Endometrial microvascular endothelial cells (primary cell): ENCODE data around the gene PTPRR. TPM values are rescaled to one million over a fixed set of nuclear protein-coding genes. Genes with fewer than 3 reads are reported as not detected.

ENCODE experiments used
- in situ Hi-C: cut with HindIII; loops from 2 replicates; pipeline ENCODE4 v1.10.0; 2017; ENCODE audit warnings: low sequenced_read_pairs, low pct_unique_long_range_greater_than_20kb; ENCODE audit errors: inconsistent ontology term
- total RNA-seq: library from RNA; depleted of rRNA; stranded (reverse); fragments of >200 nt; gene quantifications from one replicate; pipeline ENCODE4 v1.2.3, GENCODE V29; 2015; ENCODE audit errors: inconsistent ontology term

Gene PTPRR
- total RNA-seq, 1 donor from 2014 or later: 0.74 TPM

DNA sequence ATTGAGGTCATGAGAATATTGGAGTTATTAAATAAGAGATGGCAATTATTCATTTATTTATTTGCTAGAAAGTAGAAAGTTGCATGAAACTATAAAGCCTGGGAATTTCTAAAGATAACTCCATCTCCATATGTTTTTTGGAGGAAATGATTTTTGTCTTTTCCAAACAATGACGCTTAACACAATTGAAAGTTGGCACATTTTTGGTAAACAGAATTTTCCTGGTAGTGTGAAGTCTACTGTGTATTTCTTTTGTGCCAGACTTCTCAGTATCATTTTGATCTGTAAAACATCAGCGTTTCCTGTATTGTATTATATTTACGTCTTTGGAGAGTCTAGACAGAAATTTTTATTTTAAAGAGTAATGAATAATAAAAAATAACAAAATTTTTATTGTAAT is 249.6 kb downstream of the PTPRR start:
- in situ Hi-C loops: no loop called here

DNA sequence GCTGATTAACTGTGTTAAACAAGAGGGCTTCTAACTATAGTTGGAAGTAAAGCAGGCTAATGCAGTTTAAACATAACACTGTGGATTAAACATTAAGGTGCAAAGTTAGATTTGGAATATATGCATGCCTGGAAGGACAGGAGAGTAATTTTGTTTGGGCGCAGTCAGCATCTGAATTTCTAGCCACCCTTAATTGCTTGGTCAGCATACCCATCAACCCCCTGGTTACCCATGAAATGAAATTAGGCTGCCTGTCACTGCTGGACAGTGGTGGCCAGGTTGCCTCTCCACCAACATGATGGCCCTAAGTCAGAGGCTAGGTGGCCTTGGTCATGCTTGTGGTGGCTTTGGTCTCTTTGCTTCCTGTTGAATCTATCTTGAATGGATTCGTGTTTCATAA is 253.3 kb downstream of the PTPRR start:
- in situ Hi-C loops: no loop called here

DNA sequence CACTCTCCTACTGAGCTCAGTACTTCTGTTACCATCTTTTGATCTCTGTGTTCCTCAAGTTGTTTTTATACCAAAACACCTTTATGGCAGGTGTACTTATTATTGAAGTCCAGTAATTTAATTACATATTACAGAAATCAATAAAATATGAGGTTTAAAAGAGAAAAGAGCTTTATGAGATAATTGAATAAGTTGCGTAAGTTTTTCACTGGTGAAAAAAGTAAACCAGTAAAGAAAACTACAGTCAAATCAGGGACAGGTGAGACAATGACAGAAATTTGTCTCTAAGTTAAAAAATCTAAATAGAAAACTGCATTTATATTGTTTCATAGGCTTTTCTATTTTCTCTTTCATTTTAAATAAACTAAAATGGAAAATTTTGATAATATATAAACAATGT is 254.2 kb downstream of the PTPRR start:
- in situ Hi-C loops: no loop called here

DNA sequence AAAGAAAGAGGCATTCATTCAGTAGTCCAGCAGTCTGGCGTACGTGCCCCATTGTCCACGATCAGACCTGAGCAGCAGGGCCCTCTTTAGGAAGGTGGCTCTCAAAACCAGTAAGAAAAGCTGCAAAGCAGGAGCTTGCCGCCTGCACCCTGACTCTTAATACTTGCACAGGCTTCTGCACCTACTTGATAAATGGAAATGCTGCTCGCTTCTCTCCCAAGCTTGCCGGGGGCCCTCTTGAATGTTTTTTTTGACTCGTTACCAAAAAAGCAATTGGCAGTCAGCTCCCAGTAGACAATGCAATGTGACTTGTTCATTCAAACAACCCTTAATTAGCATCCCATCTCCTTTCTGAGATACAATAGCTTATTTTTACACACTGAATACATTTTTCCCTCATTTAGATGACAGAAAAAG is 256.1 kb downstream of the PTPRR start:
- in situ Hi-C loops: no loop called here

DNA sequence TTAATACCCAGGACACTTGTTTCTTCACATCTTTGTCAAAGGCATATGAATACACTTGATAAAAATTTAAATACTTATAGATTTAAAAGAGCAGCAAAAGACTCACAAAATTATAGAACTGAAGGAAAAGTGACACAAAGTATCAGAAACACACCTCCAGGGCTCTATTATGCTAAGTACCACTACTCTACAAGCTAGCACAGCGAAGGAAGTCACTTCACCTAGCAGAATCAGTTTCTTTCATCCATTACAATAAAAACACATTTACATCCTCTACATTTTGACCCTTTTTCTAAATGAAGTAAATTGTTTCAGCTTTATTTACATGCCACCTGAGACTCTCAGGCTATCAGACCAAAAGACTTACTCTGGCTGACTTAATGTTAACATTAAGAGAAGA is 256.7 kb downstream of the PTPRR start:
- in situ Hi-C loops: no loop called here

DNA sequence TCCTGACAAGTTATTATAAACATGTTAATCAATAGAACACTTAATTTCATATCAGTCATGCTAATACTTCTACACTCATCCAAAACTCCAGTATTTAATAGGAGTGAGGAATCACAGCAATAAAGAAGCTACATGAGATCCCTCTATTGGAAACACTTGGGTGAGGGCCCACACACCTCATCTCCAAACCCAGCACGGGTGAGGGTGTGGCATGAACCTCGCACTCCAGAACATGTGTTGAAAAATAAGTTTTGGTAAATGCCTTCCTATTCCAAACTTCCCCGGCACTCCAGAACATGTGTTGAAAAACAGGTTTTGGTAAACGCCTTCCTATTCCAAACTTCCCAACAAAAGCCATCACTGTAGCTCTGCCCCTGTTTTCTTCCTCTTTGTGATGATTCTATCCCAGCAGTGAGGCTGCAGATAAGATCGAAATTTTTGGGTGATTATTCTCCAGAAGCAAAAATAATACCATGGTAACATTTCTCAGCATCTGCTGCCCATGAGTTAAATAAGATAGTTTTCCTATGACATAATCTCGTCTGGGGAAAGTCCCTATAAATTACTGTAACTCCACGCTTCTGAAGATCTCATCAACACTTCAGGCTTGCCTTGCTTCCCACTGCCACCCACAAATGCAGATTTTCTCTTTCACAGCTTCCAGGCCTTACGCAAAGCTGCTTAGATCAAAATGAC is 258.9 kb downstream of the PTPRR start:
- in situ Hi-C loops: no loop called here

DNA sequence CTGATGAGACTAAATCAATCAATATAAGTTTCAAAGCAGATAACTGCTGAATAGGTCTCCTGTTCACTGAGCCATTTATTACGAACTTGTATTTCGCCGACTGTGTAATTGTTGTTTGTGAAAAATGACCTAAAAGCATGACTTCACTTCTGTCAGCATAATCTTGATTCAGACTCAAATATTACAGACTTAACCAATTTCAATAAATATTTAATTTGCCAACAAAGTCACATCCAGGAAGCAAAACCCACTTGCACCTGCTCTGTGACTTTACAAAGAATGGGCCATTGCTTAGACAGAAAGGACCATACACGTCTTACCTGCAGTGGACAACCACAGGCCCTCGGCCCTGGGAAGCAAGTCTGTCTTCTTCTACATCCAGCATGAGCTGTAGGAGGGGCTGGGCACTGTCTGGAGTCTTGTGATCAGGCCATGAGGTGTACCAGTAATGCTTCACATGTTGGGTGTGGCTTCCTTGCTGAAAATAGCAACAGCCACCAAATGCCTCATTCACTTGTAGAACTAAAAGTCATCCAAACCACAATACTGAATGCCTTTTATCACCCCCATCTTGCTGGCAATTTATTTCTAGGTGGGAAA is 259.8 kb downstream of the PTPRR start:
- in situ Hi-C loops: no loop called here

DNA sequence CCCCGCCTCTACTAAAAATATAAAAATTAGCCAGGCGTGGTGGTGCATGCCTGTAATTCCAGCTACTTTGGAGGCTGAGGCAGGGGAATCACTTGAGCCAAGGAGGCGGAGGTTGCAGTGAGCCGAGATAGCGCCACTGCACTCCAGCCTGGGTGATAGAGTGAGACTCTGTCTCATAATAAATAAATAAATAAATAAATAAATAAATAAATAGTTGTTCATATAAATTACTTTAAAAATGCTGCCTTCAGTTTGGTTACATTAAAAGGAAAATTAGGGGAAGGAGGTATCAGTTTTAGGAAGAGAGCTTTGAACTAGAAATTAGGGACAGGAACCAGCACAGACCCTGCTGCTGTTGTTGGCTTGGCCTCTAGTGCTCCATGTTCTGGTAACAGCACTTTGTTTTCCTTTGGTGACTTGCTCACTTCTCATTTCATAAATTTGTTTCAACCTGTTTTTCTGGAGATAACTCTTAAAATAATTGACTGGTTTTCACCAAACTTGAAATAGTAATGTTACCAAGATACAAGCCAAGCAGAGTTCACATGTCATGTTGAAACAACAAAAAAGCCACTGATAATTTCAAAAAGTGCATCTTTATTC is 260.4 kb downstream of the PTPRR start:
- in situ Hi-C loops: no loop called here

DNA sequence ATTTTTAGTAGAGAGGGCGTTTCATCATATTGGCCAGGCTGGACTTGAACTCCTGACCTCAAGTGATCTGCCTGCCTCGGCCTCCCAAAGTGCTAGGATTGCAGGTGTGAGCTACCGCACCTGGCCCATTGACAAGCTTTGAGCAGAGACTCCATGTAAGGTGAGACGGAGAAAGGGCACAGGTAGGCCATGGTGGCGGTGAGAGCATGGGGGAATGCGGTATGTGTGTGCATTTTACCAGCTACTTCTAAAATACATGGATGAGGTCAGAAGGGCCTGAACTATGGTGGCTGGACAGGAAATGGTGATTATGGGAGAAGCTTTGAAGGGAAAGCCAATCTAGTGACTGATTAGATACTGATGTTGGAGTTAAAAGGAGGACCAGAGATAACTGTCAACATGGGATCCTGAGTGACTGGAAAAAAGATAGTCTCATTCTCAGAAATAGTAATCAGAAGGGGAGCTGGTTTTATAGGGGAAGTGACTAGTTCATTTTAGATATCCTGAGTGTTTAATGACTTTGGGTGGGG is 261.4 kb downstream of the PTPRR start:
- in situ Hi-C loops: no loop called here

DNA sequence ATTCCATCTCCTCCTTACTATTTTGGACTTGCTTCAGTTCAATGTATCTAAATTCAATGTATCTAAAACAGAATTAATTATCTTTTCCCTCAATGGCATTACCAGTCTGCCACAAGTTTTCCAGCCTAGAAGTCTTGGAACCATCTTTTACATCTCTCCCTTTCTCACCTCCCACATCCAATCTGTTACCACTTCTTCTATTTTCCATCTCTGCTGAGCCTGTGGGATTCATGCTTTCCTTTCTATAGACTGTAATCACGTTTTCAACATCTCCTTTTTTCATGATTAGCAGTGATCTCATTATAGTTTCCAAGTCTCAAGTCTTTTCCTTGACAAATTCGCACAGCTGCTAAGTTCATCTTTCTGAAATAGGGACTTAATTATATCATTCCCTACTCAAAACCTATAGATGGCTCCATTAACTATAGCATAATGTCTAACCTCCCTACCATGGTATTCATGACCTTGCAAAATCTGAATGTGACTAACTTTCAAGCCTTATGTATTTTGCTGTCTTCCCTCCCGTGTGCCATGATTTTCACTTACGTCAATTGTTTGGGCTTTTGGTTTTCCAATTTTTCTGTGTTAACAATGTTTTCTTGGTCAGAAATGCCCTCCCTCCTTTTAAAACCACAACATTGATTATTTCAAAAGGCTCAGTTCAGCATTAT is 262.8 kb downstream of the PTPRR start:
- in situ Hi-C loops: no loop called here

DNA sequence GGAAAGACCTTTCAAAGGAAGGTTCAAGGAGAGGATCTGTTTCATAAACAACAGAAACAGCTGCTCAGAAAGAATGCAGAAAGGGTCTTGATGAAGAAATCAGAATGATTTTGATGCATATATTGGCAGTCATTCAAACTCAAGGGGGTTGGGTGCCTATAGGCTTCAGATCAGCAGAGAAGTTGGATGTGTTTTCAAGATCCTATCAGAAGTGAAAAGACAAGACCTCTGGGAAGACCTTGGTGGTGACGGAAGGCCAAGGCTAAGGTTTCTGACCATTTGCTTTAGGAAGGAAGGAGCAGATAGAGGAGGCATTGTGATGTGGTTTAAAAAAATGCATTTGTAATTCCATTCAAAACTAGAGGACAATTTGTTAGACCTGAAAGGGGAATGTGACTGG is 268.1 kb downstream of the PTPRR start:
- in situ Hi-C loops: no loop called here

DNA sequence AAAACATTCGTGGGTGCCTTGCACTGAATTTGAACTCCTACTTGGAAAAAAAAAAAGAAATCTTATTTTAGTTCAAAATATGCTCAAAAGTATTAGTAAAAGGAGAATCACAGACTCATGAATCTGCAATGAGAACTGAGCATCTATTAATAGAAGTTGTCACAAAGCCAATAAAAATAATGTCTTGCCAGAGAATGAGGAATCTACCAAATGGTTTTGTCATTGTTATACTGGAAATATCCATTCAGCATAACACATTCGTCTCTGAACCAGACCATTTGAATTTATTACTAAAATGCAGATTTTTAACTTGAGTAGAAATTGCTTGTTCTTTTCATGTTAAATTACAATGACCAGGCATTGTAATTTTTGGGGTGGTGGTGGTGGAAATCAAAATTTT is 271.7 kb downstream of the PTPRR start:
- in situ Hi-C loops: no loop called here

DNA sequence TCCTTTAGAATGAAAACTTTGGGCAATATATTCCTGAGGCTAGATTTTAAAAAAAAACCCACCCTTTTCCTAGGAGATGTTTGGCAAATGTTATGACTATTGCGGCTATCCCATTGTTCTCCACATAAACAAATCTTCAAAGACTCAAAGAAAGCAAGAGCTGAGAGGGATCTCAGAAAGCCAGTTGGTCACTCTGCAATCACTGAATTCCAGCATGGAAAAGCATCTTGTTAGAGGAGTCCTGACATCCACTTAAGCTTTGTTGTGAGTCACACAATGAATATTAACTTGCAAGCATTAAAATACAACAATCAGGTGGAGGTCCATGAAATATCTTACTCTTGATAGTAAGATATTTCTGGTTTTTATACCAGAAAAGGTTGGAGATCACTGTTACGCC is 272.3 kb downstream of the PTPRR start:
- in situ Hi-C loops: no loop called here

DNA sequence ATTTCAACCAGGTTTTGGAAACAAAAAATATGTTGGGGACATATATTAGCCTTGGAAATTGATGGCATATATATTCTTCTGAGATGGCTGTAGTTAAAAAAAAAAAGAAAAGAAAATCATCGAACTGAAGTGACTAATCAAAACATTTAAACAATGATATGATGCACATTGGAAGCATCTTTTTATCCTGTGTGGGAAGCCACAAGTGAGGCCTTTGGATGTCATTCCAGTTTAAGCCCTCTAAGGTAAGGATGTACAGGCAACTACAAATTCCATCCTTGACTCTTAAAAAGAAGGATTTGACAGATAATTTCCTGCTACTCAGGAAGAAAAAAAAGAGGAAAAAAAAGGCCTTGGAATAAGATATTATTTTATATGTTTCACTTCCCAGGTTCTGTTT is 273.7 kb downstream of the PTPRR start:
- in situ Hi-C loops: no loop called here

DNA sequence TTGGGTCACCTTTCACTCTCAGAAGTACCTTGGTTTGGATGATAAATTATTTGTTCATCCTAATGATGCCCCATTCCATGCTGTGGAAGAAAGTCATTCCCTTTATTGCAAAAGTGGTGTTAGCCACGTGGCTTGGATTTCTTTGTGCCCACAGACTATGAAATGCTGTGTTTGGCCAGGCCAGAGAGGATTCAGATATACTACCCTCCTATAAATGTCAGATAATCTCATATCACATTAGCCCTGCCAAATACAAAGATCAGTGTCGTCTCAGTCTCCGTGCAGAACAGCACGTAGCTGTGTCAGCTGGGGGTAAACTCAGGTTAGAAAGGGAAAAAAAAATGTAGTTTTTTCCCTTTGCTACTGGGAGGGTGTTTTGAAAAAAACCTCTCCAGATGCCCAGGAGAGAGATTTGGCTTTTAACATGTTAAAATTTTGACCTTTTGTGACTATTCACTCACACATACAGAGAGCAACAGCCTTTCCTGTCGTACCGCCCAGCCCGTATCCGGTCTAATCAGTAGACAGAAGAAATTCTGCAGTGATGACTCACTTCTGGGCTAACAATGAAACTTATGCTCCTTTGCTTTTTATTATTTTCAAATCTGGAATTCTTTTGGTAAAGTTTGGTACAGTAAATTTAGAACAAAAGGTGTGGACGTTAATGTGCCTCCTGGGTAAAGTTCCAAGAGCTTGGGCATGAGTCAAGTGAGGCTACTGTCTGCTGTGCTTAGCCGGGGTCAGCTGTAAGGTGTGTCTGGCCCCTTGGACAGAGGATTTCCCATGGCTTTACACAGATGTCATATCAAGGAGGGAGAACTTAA is 274.8 kb downstream of the PTPRR start:
- in situ Hi-C loops: no loop called here

DNA sequence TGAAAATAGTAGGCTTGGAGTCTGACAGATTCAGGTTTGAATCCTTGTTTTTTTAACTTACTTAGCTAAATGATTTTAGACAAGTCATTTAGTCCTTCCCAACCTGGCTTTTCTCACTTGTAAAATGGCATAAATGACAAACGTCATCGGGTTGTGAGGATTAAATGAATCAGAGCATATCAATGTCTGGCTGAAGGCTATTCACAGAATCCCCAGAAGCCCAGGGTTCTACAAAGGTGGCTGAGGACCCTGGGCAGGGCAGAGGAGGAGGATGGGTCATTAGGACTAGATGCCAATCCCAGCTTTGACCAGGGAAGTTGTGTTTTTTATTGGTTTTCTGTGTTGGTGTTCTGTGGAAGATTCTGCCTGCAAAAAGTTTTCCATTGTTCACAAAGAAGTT is 275.7 kb downstream of the PTPRR start:
- in situ Hi-C loops: no loop called here

DNA sequence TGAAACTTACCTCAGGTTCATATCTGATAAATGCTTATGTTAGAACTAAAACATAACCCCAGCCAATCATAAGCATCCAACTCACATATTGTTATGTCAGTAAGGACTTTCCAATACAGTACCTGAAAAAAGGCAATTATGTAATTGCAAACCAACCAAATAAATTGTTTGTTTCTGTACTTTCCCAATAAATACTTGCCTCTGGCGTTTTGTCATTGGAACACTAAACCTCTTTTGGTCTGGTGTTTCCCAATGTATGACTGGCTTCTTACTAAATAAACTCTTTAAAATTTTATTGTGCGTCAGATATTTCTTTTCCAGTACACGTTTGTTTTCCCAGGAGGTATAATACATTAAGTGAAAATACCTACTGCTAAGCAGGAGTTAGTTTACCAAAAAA is 276.6 kb downstream of the PTPRR start:
- in situ Hi-C loops: no loop called here

DNA sequence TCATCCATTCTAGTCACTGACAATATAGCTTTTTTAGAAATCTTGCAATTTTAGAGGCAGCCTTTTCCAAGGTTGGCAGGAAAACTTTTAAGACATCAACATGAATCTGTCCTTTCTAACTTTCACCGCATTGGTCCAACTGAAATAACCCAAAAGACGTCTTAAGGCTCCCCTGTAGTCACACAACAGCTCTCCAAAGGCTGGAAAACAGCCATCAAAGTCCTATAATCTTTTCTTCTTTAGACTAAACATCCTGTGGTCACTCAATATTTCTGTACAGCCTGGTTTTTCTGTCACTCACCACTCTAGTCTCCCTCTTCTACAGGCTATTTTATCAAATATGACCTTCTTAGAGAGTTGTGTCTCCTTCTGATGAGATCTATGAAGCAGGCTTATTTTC is 278.8 kb downstream of the PTPRR start:
- in situ Hi-C loops: no loop called here

DNA sequence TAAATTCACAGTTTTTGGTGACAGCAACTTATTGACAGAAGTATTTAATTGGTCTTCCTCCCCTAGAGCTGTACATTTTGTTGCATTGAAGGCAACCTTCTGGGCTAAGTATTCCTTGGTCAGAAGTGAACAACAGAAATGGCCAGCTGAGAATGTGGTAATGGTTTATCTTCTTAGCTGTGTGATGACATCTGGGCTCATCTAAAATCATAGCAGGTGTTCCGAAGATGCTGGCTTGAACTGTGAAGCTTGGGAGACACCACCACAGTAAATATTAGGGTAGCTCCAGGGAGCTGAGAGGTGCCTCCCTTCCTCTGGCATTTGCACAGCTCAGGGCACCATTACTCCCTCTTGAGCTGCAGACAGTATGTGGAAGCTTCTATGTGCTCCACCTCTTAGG is 279.6 kb downstream of the PTPRR start:
- in situ Hi-C loops: no loop called here
